Body of pancreas (tissue), 4 donors: ENCODE results near the gene HABP2. TPM values are rescaled to one million over a fixed set of nuclear protein-coding genes. Genes with fewer than 3 reads are reported as not detected.

ENCODE experiments used
- ATAC-seq: fragments of 150-250 bp; one replicate; pipeline ENCODE4 v1.9.1; 2016
- DNase-seq, 4 donors: peaks; one replicate each; pipeline ENCODE4 v3.0.0-alpha.2; 2019
- H3K27ac ChIP-seq, 4 donors: fragments of 200-600 bp; sonication (generic); 1 replicate in 3 of 4; 2 replicates in 1 of 4; pipeline versions ENCODE4 v1.5.1 to v1.6.1; 2016 to 2019; ENCODE audit warnings: mild to moderate bottlenecking in 1 of 4, mixed read lengths in 1 of 4, moderate library complexity in 1 of 4
- H3K27me3 ChIP-seq, 2 donors: fragments of 200-600 bp; sonication (generic); one replicate each; pipeline ENCODE4 v1.6.0; 2016; ENCODE audit warnings: mild to moderate bottlenecking in 1 of 2
- H3K36me3 ChIP-seq, 2 donors: fragments of 200-600 bp; sonication (generic); replicated peaks in 1 of 2; 2 replicates each; pipeline ENCODE4 v1.5.1; 2016; ENCODE audit warnings: low read depth in 2 of 2; ENCODE audit not compliant: insufficient read depth in 1 of 2
- H3K4me1 ChIP-seq: fragments of 200-600 bp; sonication (generic); one replicate; pipeline ENCODE4 v1.6.0; 2016
- H3K4me3 ChIP-seq, 2 donors: fragments of 200-600 bp; sonication (generic); 1 replicate in 1 of 2; 2 replicates in 1 of 2; pipeline ENCODE4 v1.5.1; 2016 to 2019
- H3K9me3 ChIP-seq, 3 donors: fragments of 200-600 bp; sonication (generic); 1 replicate in 2 of 3; 2 replicates in 1 of 3; pipeline ENCODE4 v1.5.1; 2016
- CTCF ChIP-seq, 7 experiments: fragments of 450-650 bp in 4 of 7; fragments of 200-600 bp in 3 of 7; sonication (generic) in 3 of 7; IDR thresholded peaks; one replicate each; pipeline ENCODE4 v1.5.1; 2016 to 2019; ENCODE audit warnings: antibody characterized with exemption in 7 of 7
- POLR2A ChIP-seq, 3 donors: fragments of 450-650 bp; IDR thresholded peaks; one replicate each; pipeline ENCODE4 v1.6.1; 2016; ENCODE audit warnings: antibody characterized with exemption in 3 of 3, mild to moderate bottlenecking in 2 of 3
- WGBS, 2 donors: methylation state at CpG; one replicate each; pipeline ENCODE4 v1.1.5; 2017; 5-methylcytosine and 5-hydroxymethylcytosine counted together
- intact Hi-C: fragments of 100-400 bp; cut with DNase I; formaldehyde crosslinking; loops from one replicate; pipeline ENCODE4 v1.15.1; 2023
- total RNA-seq, 2 donors: library from RNA; depleted of rRNA; stranded (reverse); fragments of >200 nt; gene quantifications; one replicate each; pipeline ENCODE4 v1.1.0, GENCODE V29; 2016

HABP2 gene
- total RNA-seq, 2 donors from 2014 or later = 9.2 to 10.6 TPM

- no peak for TF ChIP-seq CTCF (IDR thresholded peaks at IDR 0.05)
- TF ChIP-seq POLR2A (IDR thresholded peaks at IDR 0.05) = no peak
- WGBS, 2 donors = 80 to 83% methylated on average over 8 of the region's 8 CpGs
- H3K27me3 ChIP-seq = no peaks in the 10 kb centered on the region
Observed at GRCh38 chr10:113621799-113622198, 68.9 kb downstream of the HABP2 start.

GRCh38 chr10:113622831-113623230 is 70.0 kb downstream of the HABP2 start:
- no peaks in the 10 kb centered on the region for H3K27me3 ChIP-seq
- no peaks in the 10 kb centered on the region for H3K9me3 ChIP-seq
- intact Hi-C loops = no loop called here
- no peak for ATAC-seq
- H3K4me3 ChIP-seq = no peak overlapping the region
- H3K4me1 ChIP-seq = peaks cover 23% of the 10 kb centered on the region
- WGBS, 2 donors = 73 to 83% methylated on average over 4 of the region's 4 CpGs
- H3K36me3 ChIP-seq = no peaks in the 10 kb centered on the region
- H3K27ac ChIP-seq = no peak overlapping the region
- DNase-seq = no peak
- no peak for TF ChIP-seq CTCF (IDR thresholded peaks at IDR 0.05)
- no peak for TF ChIP-seq POLR2A (IDR thresholded peaks at IDR 0.05)

More at GRCh38 chr10:113621799-113622198, 68.9 kb downstream of the HABP2 start:
- intact Hi-C loops = no loop called here
- H3K27ac ChIP-seq = no peak overlapping the region
- H3K36me3 ChIP-seq = no peaks in the 10 kb centered on the region
- no peak overlapping the region for H3K4me3 ChIP-seq
- ATAC-seq = no peak
- DNase-seq = no peak
- peaks cover 24% of the 10 kb centered on the region for H3K4me1 ChIP-seq
- no peaks in the 10 kb centered on the region for H3K9me3 ChIP-seq

- no peaks in the 10 kb centered on the region for H3K9me3 ChIP-seq
- TF ChIP-seq CTCF (IDR thresholded peaks at IDR 0.05) (no peak), POLR2A (IDR thresholded peaks at IDR 0.05) (no peak)
- no peak overlapping the region for H3K4me3 ChIP-seq
- intact Hi-C loops = no loop called here
- no peaks in the 10 kb centered on the region for H3K27me3 ChIP-seq
- ATAC-seq = no peak
- WGBS, 2 donors = 89% methylated on average over 9 to 10 of the region's 10 CpGs
- DNase-seq = no peak
- no peak overlapping the region for H3K27ac ChIP-seq
- no peaks in the 10 kb centered on the region for H3K36me3 ChIP-seq
- H3K4me1 ChIP-seq = peaks cover 7% of the 10 kb centered on the region
Observed at GRCh38 chr10:113625461-113626186, 72.8 kb downstream of the HABP2 start.

GRCh38 chr10:113626809-113627355 is 74.0 kb downstream of the HABP2 start:
- intact Hi-C loops = no loop called here
- no peak for TF ChIP-seq CTCF (IDR thresholded peaks at IDR 0.05)
- no peak for TF ChIP-seq POLR2A (IDR thresholded peaks at IDR 0.05)
- Histone ChIP-seq H3K4me1 (peaks cover 20% of the 10 kb centered on the region), H3K4me3 (no peak overlapping the region), H3K27me3 (no peaks in the 10 kb centered on the region), H3K36me3 (no peaks in the 10 kb centered on the region), H3K27ac (no peak overlapping the region), H3K9me3 (no peaks in the 10 kb centered on the region)
- WGBS, 2 donors = 65 to 69% methylated on average over 5 of the region's 5 CpGs
- DNase-seq (no peak), ATAC-seq (no peak)

- Histone ChIP-seq H3K4me3 (no peak overlapping the region), H3K4me1 (peaks cover 29% of the 10 kb centered on the region), H3K9me3 (no peaks in the 10 kb centered on the region), H3K27ac (no peak overlapping the region), H3K36me3 (no peaks in the 10 kb centered on the region), H3K27me3 (no peaks in the 10 kb centered on the region)
- intact Hi-C loops = no loop called here
- TF ChIP-seq POLR2A (IDR thresholded peaks at IDR 0.05) (no peak), CTCF (IDR thresholded peaks at IDR 0.05) (no peak)
- ATAC-seq = no peak
- 58 to 62% methylated on average over 6 of the region's 6 CpGs for WGBS, 2 donors
- DNase-seq = no peak
Observed at GRCh38 chr10:113627836-113628235, 75.0 kb downstream of the HABP2 start.
